ENCODE results near the gene FGD4.

Gene FGD4

DNA sequence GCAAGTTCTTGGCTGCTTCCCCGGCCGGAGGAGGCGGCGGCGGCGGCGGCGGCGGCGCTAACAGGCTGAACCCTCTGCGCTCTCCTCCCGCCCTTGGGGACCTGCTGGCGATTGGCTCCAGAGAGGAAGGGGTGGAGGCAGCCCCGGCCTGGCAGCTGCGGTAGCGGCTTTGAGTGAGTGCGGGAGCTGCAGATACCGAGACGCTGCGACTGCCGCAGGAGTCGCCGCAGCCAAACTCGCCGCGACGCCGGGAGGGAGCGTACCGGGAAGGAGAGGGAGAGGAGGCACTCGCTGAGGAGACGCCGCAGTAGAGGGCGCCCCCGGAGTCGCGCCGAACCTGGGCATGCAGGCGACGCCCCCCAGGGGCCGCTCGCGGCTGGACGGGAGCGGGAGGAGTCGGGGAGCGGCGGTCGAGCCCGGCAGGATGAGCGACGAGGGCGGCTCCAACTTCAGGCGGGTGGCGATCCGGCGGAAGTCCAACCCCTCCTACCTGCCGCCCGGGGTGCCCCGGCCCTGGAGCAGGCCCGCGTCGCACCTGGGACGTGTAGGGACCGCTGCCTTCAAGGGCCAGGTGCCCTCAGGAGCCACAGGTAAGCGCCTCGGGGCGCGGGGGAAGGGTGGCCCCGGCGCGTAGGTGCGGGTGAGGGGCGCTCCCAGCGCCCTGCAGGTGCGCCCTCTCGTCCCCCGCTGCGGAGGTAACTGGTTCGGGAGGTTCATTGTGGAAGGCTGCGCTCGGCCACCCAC is at the start of gene FGD4:
Gene FGD4, plus strand, starts transcription at position 189 of the 744 bp plus-strand sequence.
- DNase-seq (ENCODE audit: low spot score): peak; percentile 79
- FAIRE-seq: no peak

DNA sequence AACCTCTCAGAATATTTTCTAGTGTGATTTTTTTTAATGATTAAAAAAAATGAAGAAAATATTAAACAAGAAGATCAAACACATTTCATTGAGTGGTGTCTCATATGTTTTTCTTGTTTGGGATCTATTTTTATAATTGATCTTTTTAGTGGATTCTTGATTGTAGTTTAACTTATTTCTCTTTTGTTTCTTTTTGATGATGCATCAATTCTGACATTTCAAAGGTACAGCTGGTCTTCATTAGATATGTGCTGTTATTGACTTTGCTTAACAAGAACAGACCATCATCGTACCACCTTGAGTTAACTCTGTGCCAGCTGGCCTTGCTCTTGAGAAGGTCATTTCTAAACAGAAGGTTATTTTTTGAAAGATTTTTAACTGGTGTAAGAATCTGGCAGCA is 45.8 kb upstream of the FGD4 start:
- no peak for DNase-seq (ENCODE audit: low spot score)
- FAIRE-seq: no peak

DNA sequence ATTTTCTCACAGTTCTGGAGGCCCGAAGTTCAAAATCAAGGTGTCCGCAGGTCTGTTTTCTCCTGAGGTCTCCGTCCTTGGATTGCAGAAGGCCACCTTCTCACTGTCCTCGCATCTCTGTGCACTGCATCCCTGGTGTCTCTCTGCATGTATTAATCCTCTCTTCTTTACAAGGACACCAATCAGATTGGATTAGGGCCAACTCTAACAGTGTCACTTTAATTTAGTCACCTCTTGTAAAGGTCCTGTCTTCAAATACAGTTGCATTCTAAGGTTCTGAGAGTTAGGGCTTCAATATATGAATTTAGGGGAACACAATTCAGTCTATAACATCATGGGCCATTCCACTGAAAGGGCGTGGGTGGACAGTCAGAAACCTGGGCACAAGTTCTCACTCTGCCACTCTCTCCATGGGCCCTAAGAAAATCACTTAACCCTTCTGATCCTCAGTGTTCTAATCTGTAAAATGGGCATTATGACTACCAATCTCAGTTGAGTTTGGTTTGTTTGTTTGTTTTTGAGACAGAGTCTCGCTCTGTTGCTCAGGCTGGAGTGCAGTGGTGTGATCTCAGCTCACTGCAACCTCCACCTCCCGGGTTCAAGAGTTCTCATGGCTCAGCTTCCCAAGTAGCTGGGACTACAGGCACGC is 41.6 kb upstream of the FGD4 start:
- FAIRE-seq: no peak
- DNase-seq (ENCODE audit: low spot score): no peak

DNA sequence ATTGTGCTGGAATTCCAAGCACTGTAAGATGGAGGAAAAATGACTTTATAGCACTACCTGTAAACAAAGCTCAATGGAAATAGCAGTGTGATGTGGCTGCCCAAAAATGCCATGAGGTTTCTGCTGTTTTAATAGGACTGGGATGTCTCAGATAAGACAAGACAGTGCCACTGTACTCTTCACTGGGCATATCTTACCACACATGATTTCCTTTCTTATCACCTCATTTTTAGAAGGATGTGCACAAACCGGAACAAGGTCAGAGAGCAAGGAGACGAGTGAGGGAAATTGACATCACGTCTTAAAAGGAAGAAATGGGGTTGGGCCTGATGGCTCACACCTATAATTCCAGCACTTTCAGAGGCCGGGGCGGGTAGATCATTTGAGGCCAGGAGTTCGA is 38.4 kb upstream of the FGD4 start:
- FAIRE-seq (no peak), DNase-seq (ENCODE audit: low spot score) (no peak)

DNA sequence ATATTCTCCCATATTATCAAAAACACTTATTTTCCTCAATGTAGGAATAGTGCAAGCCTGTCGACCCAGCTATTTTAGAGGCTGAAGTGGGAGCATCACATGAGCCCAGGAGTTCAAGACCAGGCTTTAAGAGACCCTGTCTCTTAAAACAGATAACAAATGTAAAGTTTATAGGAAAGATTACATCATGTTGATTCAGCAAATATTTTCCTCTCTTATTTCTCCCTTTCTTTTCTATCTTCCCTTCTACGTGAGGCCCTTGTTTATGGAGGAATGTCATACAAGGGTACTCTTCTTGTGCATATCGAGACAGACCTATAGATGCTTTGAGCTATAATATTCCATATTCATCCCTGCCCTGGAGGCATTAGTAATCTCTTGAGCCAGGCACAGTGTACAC is 36.5 kb upstream of the FGD4 start:
- DNase-seq (ENCODE audit: low spot score): no peak
- no peak for FAIRE-seq

DNA sequence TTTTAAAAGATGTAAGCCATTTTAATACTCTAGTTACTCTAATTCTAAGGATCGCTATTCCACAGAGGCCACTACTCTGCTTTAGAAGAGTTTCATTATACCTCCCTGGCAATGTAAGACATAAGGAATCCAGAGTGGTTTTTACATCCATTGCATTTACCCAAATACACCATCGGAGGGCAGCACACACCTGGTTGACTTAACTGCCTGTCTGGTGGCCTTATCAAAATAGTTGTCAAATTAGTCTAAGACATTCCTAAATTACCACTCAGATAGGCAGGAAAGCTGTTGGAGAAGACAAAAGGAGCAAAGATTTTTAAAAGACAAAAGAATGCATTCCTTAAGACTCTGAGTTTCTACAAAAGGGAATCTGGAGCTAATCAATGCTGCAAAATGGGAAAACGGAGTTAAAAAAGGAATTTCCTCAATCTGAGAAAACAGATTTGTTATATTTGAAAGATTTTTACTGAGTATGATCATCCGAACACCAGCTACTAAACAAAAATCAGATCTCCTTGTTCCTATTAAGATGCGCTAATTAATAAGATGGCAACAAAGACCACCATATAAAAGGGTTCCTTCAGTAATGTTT is 33.8 kb upstream of the FGD4 start:
- peak; percentile 63 for FAIRE-seq

DNA sequence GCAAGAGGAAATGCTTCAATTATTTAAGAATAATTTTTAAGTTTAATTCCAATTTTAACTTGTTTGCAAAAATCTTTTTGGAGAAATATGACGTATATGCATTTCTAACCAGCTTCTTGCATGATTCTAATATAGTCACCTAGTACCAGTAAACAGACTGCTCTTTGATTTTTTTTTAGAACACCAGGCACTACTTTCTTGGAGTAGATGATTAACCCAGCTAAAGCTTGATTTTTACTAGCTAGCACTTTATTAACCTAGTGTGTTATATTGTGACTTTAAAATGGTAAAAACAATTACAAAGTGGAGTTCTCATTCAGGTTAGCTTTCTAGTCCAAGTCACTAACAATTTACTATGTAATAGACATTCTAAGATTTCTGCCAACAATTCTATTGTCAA is 32.6 kb upstream of the FGD4 start:
- no peak for DNase-seq (ENCODE audit: low spot score)
- peak; percentile 18 for FAIRE-seq

More for the DNA sequence above, 33.8 kb upstream of the FGD4 start:
- peak; percentile 55 for DNase-seq (ENCODE audit: low spot score)

DNA sequence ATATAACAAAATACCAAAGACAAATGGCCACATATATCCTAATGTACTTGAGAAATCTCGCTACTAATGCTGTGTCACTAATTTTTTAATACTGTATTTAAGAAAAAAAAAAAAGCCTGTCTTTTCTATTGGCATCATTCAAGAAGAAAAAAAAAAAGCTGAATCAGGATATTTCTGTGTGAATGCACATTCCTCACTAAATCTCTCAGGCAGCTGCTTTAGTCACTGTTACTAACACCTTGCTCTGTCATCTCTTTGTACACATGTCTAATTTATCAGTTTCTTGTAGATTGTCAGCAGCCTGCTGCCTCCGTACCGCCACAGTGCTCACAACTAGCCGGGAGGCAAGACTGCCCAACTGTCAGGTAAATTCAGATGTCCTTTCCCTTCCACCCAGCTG is 32.0 kb upstream of the FGD4 start:
- no peak for FAIRE-seq
- no peak for DNase-seq (ENCODE audit: low spot score)

DNA sequence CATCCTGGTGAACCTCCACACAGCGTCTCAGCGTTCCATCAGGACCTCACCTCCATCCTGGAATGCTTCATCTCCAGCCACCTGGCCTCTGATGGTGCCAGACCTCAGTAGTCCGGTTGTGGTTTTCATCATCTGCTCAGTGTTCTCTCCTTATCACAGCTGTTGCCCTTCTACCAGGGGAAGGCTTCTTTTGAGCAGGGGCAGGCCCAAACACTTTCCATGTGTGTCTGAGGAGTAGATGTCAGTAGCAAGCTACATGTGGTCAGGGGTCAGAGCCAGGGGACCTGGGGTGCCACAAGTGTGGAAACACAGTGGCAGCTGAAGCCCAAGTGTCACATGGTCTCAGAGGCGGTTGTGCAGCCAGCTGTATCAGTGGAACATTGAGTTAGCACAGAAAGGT is 30.2 kb upstream of the FGD4 start:
- FAIRE-seq (no peak), DNase-seq (ENCODE audit: low spot score) (no peak)

DNA sequence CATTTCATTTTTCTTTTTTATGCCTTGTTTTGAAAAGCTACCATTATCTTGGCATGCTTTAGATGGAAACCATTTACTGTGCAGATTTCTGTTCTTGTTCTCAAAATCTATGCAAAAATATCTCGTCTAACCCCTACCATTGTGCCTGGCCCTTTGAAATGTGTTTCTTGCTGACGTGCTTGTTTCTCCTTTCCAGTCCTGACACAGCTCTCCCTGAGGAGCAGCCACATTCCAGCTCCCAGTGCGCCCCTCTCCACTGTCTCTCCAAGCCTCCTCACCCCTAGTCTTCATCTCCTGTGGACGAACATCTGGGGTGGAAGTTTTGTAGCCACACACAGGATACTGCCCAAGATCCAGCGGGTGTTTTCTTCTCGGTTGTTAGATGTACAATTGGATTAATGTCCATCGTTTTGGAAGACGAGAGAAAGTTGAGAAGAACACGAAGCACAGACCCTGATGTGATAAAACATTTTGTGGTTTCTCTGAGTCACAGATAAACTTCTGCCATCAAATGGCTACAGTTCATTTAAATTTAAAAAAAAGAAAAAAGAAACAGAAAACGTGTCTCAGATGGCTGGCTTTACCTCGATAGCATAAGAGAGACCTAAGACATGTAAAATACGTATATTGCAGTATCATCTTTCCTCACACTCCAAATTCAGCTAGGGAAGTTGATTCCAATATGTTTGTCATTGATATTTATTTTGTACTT is 21.9 kb upstream of the FGD4 start:
- no peak for FAIRE-seq
- no peak for DNase-seq (ENCODE audit: low spot score)

DNA sequence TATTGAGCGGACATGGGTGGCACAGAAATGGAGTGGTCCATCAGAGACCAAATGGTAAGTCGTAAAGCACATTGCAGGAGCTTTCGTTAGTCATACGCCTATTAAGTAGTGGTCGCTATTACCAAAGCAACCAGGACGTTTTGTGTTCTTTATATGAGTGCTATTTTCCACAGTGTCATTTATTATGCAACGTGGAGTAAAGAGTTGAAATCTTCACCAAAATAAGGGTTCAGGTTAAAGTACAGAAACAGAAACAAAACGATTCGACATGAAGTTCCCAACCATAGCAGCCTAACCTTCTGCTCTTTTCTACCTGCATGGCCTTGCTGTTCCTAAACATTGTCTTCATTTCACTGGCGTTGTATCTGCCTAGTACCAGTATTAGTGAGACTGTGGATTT is 20.1 kb upstream of the FGD4 start:
- FAIRE-seq (no peak), DNase-seq (ENCODE audit: low spot score) (no peak)

DNA sequence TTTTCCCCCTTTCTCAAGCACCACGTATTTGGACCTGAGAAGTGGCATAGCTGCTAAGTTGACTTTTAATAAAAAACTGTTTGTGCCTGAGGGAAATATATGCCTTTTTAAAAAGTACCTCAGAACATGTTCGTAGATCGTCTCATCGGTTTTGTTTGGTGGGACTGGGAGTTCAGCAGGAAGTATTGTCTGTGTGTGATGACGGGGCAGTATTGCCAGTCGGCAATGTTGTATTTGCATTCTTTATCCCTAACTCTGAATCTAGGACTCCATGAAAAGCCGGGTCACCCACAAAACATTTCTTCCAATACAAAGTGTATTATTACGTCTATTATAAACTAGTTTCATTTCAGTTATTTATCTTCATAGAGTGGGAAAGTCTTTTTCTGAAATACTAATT is 19.7 kb upstream of the FGD4 start:
- FAIRE-seq: no peak
- DNase-seq (ENCODE audit: low spot score): no peak

DNA sequence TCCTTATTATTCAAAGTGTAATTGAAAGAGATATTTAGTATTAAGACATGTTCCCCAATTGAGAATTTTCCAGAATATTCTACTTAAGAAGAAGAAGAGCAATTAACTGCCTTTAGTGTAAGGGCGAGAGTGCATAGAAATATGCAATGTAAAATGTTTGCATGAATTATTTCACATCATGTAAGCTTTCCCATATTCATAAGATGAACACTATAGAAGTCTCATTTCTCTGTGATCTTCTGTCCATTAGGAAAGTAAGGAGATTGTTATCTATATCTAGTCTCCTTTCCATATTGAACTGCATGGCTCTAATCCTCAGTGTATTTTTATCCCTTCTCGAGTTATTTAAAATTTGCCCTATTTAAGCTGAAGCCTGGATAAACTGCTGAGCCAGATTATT is 17.1 kb upstream of the FGD4 start:
- no peak for DNase-seq (ENCODE audit: low spot score)
- no peak for FAIRE-seq

DNA sequence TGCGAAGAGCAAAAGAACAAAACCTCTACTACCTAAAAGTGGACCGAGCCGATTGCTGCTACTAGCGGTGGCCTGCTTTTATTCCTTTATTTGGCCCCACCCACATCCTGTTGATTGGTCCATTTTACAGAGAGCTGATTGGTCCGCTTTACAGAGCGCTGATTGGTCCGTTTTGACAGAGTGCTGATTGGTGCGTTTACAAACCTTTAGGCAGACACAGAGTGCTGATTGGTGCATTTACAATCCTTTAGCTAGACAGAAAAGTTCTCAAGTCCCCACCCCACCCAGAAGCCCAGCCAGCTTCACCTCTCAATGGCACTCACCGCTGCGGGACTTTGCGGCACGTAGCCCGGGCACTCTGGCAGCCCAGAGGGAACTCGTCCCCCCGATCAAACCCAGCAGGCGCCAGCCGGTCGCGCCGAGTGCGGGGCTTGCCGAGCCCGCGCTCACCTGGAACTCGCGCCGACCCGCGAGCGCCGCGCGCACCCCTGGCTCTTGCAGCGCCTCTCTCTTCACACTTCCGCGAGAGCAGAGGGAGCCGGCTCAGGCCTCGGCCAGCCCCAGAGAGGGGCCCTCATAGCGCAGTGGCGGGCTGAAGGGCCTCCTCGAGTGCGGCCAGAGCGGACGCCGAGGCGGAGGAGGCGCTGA is 8.7 kb upstream of the FGD4 start:
- FAIRE-seq: no peak
- no peak for DNase-seq (ENCODE audit: low spot score)

DNA sequence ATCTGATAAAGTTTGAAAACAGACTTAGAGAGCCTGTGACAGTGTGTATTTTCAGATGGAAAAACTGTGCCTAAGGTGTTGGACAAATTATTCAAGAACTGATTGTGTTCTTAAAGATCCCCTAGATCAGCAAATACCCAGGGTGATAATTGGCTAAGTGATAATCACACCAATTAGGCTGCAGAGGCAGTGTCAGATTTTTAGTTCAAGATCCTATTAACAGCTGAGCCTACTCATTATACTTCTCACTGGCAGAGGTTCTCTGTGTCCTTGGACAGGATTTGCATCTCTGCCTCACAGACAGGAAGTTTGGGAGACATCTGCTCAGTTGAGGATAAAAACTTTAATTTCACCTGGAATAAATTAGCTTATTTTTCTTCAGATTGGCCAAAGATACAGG is 4.3 kb upstream of the FGD4 start:
- no peak for DNase-seq (ENCODE audit: low spot score)

DNA sequence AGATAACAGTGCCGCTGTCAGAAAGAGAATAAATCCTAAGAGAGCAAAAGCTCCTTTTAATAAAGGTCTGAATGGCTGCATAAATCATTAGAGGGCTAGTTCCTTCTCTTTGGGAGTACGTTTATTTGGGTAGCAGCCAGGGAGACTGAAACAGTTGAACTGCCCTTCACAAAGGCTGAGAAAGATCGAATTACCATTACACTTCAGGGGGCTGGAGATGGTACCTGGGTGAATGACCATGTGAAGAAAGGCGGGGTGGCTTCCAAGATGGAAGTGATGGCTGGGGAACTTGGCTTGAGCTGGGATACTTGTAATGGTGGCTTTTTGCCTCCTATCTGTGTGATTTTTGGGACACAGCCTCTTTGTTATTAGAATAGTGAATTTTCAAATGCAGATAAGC is 1.7 kb upstream of the FGD4 start:
- DNase-seq (ENCODE audit: low spot score) (no peak), FAIRE-seq (no peak)

More for the DNA sequence above, 4.3 kb upstream of the FGD4 start:
- no peak for FAIRE-seq

DNA sequence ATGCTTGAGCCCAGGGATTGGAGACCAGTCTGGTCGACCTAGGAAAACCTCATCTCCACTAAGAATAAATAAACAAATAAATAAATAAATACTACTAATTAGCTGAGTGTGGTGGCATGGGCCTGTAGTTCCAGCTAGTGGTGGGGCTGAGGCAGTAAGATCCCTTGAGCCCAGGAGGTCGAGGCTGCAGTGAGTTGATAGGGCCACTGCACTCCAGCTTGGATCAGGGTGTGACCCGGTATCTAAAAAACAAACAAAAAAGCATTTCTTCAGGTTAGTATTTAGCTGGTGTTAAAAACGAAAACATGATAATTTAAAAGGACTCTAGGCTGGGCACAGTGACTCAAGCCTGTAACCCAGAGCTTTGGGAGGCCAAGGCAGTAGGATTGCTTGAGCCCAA is 1.2 kb upstream of the FGD4 start:
- FAIRE-seq (no peak), DNase-seq (ENCODE audit: low spot score) (no peak)

DNA sequence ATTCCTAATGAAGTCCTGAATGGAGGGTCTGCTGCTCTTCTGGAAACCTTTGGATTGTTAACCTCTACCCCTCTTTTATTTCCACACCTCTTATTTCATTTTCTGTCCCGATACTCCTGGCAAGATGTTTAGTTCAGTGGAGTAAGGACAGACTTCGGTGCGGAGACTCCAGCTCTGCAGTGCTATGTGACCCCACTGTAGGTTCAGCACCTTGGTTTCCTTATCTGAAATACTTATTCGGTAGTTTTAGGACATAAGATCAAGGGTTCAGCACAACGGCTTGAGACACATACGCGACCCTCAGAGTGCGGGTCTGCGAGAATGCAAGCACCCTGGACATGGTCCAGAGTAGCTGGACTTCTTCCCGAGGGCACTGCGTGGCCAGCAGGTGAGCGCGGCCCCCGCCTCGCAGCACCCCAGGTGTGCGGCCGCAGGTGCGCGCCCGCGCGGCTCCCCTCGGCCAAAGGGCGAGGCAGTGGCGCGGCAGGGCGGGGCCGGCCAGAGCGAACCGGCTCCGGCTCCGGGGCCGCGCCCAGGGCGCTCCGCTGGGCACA is 465 bp upstream of the FGD4 start:
- DNase-seq (ENCODE audit: low spot score): no peak
- no peak for FAIRE-seq

DNA sequence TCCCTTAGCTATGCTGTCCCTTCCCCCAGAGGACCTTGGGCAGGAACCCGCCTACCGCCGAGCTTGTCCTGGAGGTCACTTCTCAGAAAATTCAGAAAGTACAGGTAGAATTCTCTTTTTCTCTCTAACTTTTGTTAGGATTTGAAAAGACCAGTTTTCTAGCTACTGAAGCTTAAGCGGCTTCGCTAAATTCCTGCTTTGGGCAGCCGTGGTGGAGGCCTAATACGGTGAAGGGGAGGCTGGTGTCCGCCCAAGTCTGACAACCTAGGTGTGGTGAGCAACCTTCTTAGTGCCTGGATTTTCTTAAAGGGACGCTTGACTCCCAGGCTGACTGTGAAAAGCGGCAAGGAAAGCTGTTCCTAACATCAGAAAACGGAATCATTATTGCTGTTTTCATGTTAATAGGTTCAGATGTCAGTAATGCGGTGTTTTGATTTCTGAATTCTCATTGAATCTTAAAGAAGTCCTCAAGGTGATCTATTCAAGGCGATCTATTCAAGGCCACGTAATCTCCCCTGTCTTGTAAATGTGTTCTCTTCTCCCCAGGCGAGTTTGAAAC is 835 bp downstream of the FGD4 start:
- no peak for FAIRE-seq
- DNase-seq (ENCODE audit: low spot score): peak; percentile 19

DNA sequence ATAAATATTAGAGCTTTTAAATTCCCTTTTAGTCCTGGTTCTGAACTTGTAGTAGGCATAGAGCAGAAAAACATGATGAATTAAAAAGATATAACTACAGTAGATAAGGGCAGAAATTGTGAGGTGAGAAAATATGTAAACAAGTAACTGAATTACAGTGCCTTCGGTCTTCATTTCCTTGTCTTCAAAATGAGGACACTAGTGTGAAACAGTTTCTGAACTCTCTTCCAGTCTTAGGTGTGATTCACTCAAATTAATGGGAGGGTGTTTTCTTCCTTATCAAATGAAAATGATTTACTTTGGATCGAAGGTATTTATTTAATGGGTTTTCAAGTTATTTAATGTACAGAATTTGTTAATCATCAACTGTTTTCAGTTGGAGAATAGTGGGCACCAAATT is 1.5 kb downstream of the FGD4 start:
- FAIRE-seq: peak; percentile 50

DNA sequence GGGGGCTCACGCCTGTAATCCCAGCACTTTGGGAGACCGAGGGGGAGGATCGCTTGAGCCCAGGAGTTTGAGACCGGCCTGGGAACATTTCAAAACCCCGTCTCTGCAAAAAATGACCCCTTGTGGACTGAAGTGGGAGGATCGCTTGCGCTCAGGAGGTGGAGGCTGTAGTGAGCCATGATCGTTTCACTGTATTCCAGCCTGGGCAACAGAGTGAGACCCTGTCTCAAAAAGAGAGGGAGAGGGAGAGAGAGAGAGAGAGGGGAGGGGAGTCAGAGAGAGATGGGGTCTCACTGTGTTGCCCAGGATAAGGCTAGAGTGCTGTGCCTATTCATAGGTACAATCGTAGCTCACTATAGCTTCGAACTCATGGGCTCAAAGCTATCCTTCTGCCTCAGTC is 2.8 kb downstream of the FGD4 start:
- FAIRE-seq (no peak), DNase-seq (ENCODE audit: low spot score) (no peak)

More for the DNA sequence above, 1.5 kb downstream of the FGD4 start:
- DNase-seq (ENCODE audit: low spot score): no peak

All from RCC 7860 (cell line).